ENCODE results near the gene TPI1.

The TPI1 gene

DNA sequence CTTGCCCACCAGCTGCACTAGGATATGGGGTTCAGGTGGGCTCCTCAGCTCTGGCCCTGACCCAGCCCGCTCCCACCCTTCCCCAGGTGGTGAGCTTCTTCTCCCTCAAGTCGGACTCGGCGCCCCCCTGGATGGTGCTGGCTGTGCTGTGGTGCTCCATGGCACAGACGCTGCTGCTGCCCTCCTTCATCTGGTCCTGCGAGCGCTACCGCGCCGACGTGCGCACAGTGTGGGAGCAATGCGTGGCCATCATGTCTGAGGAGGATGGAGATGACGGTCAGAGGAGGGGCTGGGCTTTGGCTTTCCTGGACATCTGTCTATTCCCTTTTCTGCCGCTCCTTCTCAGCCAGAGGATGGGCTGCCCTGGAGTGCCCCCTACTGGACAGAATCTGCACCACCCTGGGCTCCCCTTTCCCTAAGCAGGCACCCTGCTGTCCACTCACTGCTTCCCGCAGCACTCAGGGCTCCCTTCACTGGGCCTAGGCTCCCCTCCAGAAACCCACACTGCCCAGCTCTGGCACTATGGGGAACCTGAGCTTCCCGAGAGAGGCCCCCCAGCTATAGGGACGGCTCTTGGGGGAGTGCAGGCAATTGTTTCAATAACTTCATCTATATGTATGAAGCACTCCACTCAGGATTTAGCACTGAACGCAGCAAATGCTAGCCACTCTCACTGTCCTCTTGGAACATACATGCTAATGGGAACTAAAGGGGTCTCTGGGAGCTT is 41.8 kb upstream of the TPI1 start:
- DNase-seq (ENCODE audit: low read depth), result peak; percentile 72
- TF ChIP-seq, protein P1, sequence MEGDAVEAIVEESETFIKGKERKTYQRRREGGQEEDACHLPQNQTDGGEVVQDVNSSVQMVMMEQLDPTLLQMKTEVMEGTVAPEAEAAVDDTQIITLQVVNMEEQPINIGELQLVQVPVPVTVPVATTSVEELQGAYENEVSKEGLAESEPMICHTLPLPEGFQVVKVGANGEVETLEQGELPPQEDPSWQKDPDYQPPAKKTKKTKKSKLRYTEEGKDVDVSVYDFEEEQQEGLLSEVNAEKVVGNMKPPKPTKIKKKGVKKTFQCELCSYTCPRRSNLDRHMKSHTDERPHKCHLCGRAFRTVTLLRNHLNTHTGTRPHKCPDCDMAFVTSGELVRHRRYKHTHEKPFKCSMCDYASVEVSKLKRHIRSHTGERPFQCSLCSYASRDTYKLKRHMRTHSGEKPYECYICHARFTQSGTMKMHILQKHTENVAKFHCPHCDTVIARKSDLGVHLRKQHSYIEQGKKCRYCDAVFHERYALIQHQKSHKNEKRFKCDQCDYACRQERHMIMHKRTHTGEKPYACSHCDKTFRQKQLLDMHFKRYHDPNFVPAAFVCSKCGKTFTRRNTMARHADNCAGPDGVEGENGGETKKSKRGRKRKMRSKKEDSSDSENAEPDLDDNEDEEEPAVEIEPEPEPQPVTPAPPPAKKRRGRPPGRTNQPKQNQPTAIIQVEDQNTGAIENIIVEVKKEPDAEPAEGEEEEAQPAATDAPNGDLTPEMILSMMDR (IDR thresholded peaks at IDR 0.05; ENCODE audit: insufficient read depth, low read depth, low read length, missing control alignments), result peak; percentile 96
- H3K4me3 ChIP-seq (ENCODE audit: low read depth, low read length), result no peak overlapping the region

DNA sequence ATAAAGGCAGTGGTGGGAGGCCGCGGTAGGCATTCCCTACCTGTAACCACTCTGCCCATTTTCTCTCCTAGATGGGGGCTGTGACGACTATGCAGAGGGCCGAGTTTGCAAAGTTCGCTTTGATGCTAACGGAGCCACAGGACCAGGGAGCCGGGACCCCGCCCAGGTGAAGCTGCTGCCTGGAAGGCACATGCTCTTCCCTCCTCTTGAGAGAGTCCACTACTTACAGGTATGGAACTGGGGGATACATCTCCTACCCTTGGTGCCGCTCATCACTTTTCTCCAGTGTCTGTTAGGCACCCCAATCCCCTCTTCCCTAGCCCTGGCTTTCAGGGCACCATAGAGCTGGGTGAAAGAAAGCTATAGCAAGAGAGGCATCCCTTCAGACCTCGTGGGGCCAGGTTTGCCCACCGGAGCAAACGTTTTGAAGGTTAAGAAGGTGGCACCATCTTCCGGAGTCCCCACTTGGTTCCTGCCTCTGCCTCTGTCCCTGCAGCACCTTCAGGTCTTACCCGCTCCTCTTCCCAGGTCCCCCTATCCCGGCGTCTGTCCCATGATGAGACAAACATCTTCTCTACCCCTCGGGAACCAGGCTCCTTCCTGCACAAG is 41.1 kb upstream of the TPI1 start:
- TF ChIP-seq, protein P1 (IDR thresholded peaks at IDR 0.05; ENCODE audit: insufficient read depth, low read depth, low read length, missing control alignments), result no peak
- DNase-seq (ENCODE audit: low read depth), result no peak
- H3K4me3 ChIP-seq (ENCODE audit: low read depth, low read length), result no peak overlapping the region

DNA sequence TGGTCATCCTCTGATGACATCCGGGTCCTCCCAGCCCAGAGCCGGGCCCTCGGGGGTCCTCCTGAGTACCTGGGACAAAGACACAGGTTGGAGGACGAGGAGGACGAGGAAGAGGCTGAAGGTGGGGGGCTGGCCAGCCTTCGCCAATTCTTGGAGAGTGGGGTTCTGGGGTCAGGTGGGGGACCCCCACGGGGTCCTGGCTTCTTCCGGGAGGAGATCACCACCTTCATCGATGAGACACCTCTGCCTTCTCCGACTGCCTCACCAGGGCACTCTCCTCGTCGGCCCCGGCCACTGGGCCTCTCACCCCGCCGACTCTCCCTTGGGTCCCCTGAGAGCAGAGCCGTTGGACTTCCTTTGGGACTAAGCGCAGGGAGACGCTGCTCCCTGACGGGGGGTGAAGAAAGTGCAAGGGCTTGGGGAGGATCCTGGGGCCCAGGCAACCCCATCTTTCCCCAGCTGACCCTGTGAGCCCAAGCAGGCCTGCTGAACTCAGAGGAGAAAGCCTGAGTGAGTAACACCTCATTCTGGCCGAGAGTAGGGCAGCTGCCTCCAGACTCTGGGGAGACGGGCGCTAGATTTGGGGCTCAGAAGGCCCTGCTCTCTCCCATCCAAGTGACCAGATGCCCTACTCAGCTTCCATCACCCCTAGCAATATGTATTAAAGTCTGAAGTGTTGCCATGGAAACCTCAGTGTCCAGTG is 40.4 kb upstream of the TPI1 start:
- DNase-seq (ENCODE audit: low read depth), result no peak
- TF ChIP-seq, protein P1 (IDR thresholded peaks at IDR 0.05; ENCODE audit: insufficient read depth, low read depth, low read length, missing control alignments), result no peak
- H3K4me3 ChIP-seq (ENCODE audit: low read depth, low read length), result no peak overlapping the region

DNA sequence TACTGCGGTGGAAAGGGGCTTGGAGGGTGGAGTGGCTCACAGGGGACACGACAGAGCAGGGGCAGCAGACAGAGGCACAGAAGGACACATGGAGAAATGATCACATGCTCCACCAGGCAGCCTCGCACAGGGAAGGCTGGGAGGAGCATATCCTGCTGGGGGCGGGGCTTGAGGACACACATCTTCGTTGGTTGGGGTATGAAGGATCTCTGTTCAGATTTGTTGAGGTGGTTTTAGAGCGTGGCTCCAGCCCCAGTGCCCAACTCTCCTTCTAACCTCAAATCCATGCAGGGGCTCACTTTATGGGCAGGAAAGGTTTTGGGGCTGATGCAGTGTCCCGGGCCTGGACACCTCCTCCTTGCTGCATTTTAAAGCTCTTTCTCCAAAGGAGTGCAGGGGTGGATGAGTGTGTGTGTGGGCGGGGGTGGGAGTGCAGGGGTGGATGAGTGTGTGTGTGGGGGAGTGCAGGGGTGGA is 39.9 kb upstream of the TPI1 start:
- TF ChIP-seq, protein P1 (IDR thresholded peaks at IDR 0.05; ENCODE audit: insufficient read depth, low read depth, low read length, missing control alignments), result no peak
- no peak overlapping the region for H3K4me3 ChIP-seq (ENCODE audit: low read depth, low read length)
- no peak for DNase-seq (ENCODE audit: low read depth)

DNA sequence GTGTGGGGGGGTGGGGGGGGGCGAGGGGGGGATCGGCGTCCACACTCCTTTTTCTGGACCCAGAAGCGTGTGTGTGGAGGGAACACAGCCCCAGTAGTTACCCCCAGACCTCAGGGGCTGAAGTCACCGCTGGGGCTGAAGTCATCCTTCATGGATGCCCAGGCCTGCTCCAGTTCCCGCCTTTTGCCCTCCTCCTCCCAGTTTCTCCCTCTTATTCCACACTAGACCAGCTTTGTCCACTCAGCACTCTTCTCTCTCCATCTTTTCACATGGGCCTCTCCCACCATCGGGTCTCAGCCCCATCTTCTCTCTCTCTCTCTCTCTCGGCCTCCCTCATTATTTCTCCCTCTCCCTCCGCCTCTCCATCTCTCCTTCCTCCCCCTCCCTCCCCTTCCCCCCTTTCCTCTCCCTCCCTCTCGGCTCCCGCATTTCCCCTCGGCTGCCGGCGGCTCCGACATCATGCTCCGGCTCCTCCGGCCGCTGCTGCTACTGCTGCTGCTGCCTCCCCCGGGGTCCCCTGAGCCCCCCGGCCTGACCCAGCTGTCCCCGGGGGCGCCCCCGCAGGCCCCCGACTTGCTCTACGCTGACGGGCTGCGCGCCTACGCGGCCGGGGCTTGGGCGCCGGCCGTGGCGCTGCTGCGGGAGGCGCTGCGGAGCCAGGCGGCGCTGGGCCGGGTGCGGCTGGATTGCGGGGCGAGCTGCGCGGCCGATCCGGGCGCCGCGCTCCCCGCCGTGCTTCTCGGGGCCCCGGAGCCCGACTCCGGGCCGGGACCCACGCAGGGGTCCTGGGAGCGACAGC is 39.1 kb upstream of the TPI1 start, which contains the start of gene P3H3:
TSS of gene P3H3 (plus strand) at position 426 of the 799 bp plus-strand sequence. CDS start at position 460, 34 bp downstream.
- H3K4me3 ChIP-seq (ENCODE audit: low read depth, low read length), result peak within 1 kb of the TSS; percentile 46
- TF ChIP-seq, protein P1 (IDR thresholded peaks at IDR 0.05; ENCODE audit: insufficient read depth, low read depth, low read length, missing control alignments), result no peak
- DNase-seq (ENCODE audit: low read depth), result no peak

DNA sequence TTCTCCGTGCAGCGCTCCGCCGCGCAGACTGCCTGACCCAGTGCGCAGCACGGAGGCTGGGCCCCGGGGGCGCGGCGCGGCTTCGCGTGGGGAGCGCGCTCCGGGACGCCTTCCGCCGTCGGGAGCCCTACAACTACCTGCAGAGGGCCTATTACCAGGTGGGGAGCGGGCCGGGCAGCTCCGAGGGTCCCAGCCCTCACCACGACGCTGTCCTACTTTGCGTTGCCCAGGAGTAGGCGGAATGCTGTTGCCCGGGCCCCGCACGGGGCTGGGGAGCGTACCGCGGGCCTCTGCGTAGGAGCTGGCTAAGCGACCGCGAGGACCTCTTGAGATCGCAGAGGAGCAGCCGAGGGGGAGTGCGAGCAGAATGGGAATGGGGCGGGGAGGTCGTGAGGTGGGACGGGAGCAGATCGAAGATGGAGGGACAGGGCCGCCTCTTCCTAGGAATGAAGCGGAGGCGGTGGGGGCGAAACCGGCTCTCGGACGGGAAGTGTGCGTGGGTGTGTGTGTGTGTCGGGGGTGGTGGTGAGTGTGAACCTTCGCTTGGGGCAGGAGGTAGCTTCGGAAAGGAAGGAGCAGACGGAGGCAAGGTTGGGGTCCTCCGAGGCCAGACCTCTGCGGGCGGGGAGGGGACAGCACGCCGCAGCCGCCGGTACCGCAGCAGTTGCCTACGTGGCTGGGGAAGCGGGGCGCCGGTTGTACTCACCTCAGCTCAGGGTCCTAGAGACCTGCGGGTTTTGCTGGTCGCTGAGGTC is 38.4 kb upstream of the TPI1 start:
- TF ChIP-seq, protein P1 (IDR thresholded peaks at IDR 0.05; ENCODE audit: insufficient read depth, low read depth, low read length, missing control alignments), result no peak
- no peak for DNase-seq (ENCODE audit: low read depth)
- peak overlapping the region; percentile 46 for H3K4me3 ChIP-seq (ENCODE audit: low read depth, low read length)
